Neural crest cell (in vitro differentiated cells): ENCODE data around the gene BMAL1. TPM values are rescaled to one million over a fixed set of nuclear protein-coding genes. Genes with fewer than 3 reads are reported as not detected.
A peak's percentile ranks its signal among the peaks of the same experiment; 100 is the strongest.

Experiments
- DNase-seq: peaks from one replicate; pipeline ENCODE4 v3.0.0; 2021; ENCODE audit warnings: low read depth, mixed read lengths, low spot score
- H3K27ac Mint-ChIP-seq: one replicate; pipeline ENCODE4 v1.8.0; 2021; ENCODE audit warnings: mild to moderate bottlenecking, mixed read lengths; ENCODE audit not compliant: unreplicated experiment
- H3K27me3 Mint-ChIP-seq: 2 replicates; pipeline ENCODE4 v1.8.0; 2021; ENCODE audit warnings: low read depth, mild to moderate bottlenecking, mixed read lengths
- H3K36me3 Mint-ChIP-seq: 2 replicates; pipeline ENCODE4 v1.8.0; 2021; ENCODE audit warnings: low read depth, mild to moderate bottlenecking, mixed read lengths
- H3K4me1 Mint-ChIP-seq: 2 replicates; pipeline ENCODE4 v1.8.0; 2021; ENCODE audit warnings: mixed read lengths
- H3K4me3 Mint-ChIP-seq: one replicate; pipeline ENCODE4 v1.8.0; 2021; ENCODE audit warnings: mild to moderate bottlenecking, mixed read lengths
- H3K9me3 Mint-ChIP-seq: 2 replicates; pipeline ENCODE4 v1.8.0; 2021; ENCODE audit warnings: mixed read lengths
- CTCF ChIP-seq: fragments of 200-600 bp; sonication (generic); conservative IDR thresholded peaks from 2 replicates; pipeline ENCODE4 v1.5.0; 2021; ENCODE audit warnings: antibody characterized with exemption, mild to moderate bottlenecking
- total RNA-seq: library from RNA; stranded (reverse); gene quantifications from 2 replicates; pipeline ENCODE4 v1.2.1, GENCODE V29; 2021

BMAL1 gene
- total RNA-seq, 1 donor from 2014 or later: 5.1 TPM

DNA sequence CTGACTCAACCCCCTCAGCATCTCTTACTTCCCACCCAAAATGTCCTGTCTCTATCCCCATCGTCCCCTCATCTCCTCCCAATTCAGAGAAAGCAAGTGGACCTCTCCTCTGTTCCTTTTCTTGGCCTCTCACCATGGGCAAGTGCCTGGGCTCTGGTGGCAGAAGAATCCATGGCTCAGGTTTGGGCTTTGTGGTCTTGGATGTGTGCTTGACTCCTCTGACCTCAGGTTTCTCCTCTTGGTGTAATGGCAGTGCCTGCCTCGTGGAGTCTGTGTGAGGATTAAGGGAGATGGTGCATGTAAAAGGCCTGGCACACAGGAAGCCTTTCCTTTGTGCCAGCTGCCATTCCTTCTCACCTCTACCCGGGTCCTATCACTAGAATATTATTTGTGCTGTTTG, 3.2 kb downstream of the BMAL1 start:
- Mint-ChIP-seq H3K4me1 (peaks cover 15% of the 10 kb centered on the region), H3K27ac (no peak overlapping the region), H3K36me3 (peaks cover 2% of the 10 kb centered on the region), H3K4me3 (peak overlapping the region; percentile 79), H3K27me3 (peaks cover 70% of the 10 kb centered on the region), H3K9me3 (no peaks in the 10 kb centered on the region)
- TF ChIP-seq CTCF: no peak
- no peak for DNase-seq

- Mint-ChIP-seq H3K4me1 (peaks cover 6% of the 10 kb centered on the region), H3K36me3 (peaks cover 2% of the 10 kb centered on the region), H3K4me3 (no peak overlapping the region), H3K27ac (no peak overlapping the region), H3K27me3 (peaks cover 53% of the 10 kb centered on the region), H3K9me3 (no peaks in the 10 kb centered on the region)
- DNase-seq: no peak
- no peak for TF ChIP-seq CTCF
Observed at GRCh38 chr11:13283636-13284035, 6.0 kb downstream of the BMAL1 start.

DNA sequence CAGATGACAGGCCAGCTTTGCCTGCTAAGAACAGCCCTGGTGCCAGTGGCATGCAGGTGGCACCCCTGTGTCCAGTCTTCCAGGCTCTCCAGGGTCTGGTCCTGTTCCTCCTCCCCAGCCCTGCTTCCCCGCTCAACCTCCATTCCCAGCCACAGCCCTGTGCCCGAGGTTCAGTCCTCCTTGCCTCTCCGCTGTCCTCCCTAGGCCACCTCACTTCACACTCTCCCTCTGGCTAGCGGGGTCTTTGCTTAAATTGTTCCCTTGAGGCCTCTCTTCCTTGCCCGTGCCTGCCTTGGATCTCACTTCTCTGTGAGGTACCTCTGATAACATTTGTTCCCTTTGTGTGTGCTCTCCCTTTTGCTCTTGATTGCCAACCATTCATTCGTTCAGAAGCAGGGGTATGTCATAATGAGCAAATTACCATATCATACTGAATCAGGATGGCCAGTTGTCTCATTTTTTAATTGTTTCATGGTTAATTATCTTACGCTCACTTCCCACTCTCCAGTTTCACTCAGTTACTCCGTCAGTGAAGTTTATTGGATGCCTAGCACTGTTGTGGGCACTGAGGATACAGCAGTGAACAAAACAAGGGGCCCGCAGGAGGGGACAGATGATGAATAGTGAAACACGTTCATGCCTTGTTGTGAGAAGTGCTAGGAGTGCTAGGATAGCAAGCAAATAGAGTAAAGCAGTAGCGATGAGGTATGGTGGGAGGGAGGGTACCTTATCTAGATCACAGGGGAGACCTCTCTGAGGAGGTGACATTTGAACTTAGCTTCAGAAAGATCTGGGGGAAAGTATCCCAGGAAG, 7.4 kb downstream of the BMAL1 start:
- Mint-ChIP-seq H3K27ac (no peak overlapping the region), H3K27me3 (peaks cover 40% of the 10 kb centered on the region), H3K9me3 (no peaks in the 10 kb centered on the region), H3K4me1 (no peaks in the 10 kb centered on the region), H3K4me3 (no peak overlapping the region), H3K36me3 (peaks cover 2% of the 10 kb centered on the region)
- no peak for TF ChIP-seq CTCF
- no peak for DNase-seq

DNA sequence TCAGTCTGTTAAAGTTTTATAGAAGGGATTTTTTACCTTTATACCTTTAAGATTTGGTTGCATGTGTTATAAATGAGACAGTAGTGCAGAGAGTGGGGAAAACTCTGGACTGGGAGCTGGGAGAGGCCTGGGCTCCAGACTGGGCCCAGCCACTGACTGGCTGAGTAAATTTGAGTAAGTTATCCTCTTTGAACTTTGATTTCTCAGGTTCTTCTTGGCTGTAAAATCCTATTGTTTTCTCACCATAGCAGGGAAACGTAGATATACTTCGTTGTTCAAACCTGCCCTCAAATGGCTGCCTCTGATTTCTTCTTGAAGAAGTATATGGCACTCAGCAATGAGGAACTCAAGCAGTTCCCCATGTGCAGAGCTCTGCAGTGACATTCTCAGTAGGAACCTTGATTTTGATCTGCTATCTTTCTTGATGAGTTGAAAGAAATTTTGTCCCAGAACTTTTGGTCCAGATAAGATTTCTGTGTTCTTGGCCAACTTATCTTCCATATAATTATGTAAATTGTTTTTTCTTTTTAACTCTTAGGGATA, 8.8 kb downstream of the BMAL1 start:
- H3K9me3 Mint-ChIP-seq: no peaks in the 10 kb centered on the region
- no peak overlapping the region for H3K4me3 Mint-ChIP-seq
- DNase-seq: no peak
- no peak overlapping the region for H3K27ac Mint-ChIP-seq
- no peaks in the 10 kb centered on the region for H3K4me1 Mint-ChIP-seq
- H3K27me3 Mint-ChIP-seq: peaks cover 26% of the 10 kb centered on the region
- no peak for TF ChIP-seq CTCF
- peaks cover 2% of the 10 kb centered on the region for H3K36me3 Mint-ChIP-seq

DNA sequence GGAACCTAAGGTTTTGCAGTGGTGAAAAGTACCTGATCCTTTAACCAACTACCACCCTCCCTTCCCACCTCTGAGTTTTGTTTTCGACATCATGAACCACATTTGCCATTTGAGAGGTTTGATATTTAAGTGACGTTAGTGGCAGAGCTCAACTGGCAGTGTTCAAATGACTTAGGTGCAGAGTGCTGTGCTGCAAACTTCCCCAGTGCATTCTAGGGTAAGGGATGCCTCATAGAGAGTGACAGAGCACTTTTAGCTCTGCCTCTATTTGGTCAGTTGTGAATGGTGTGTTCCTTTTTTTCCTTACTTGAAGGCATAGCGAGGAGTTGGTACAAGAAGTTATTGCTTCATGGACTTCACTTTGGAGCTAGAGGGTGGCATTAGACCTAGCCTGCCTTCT, 9.4 kb downstream of the BMAL1 start:
- no peak overlapping the region for H3K27ac Mint-ChIP-seq
- no peak for DNase-seq
- TF ChIP-seq CTCF: no peak
- H3K27me3 Mint-ChIP-seq: peaks cover 19% of the 10 kb centered on the region
- no peak overlapping the region for H3K4me3 Mint-ChIP-seq
- no peaks in the 10 kb centered on the region for H3K4me1 Mint-ChIP-seq
- no peaks in the 10 kb centered on the region for H3K36me3 Mint-ChIP-seq
- H3K9me3 Mint-ChIP-seq: no peaks in the 10 kb centered on the region
